ENCODE data around the gene AFM. TPM values are rescaled to one million over a fixed set of nuclear protein-coding genes. Genes with fewer than 3 reads are reported as not detected.

AFM gene
- total and polyA plus RNA-seq, 2 donors (not counting 1 experiment from before 2014, with no cell fraction given): not detected

- Mint-ChIP-seq H3K4me3 (no peak overlapping the region), H3K4me1 (no peaks in the 10 kb centered on the region), H3K9me3 (ENCODE audit: insufficient read depth) (no peaks in the 10 kb centered on the region), H3K27me3 (peaks cover 29% of the 10 kb centered on the region), H3K27ac (no peak overlapping the region)
- peaks cover 0 to under 1% (median 0%) of the 10 kb centered on the region in 3 donors for H3K9me3 ChIP-seq (ENCODE audit: control extremely low read depth in 1 of 3, control insufficient read depth in 2 of 3, insufficient read depth in 1 of 3, low read length in 2 of 3)
- no peaks in the 10 kb centered on the region for H3K27me3 ChIP-seq (replicated peaks in 1 of 4; ENCODE audit: control extremely low read depth in 1 of 4, control insufficient read depth in 3 of 4, insufficient read depth in 4 of 4, low read length in 3 of 4)
- ChIA-PET POLR2A (no interaction called here), CTCF (no interaction called here)
- H2AFZ ChIP-seq (ENCODE audit: insufficient read depth, low read depth, low read length, poor library complexity, severe bottlenecking): no peak overlapping the region
- H3K36me3 ChIP-seq (replicated peaks in 1 of 2; ENCODE audit: control extremely low read depth in 1 of 2, control insufficient read depth in 1 of 2, extremely low read depth in 1 of 2, insufficient read depth in 2 of 2, low read length in 1 of 2): no peaks in the 10 kb centered on the region
- intact Hi-C loops (cut with micrococcal nuclease): no loop called here
- H3K4me2 ChIP-seq (replicated peaks; ENCODE audit: low read depth, low read length, poor library complexity, severe bottlenecking): no peak overlapping the region
- DNase-seq (no peak), ATAC-seq (ENCODE audit: low read depth) (no peak)
- H3K79me2 ChIP-seq (ENCODE audit: control insufficient read depth, insufficient read depth, low read length): no peaks in the 10 kb centered on the region
- TF ChIP-seq CTCF (IDR thresholded peaks at IDR 0.05) (no peak), EZH2 (IDR thresholded peaks at IDR 0.05; ENCODE audit: borderline replicate concordance, insufficient read depth, low read depth, low read length, poor library complexity, severe bottlenecking) (no peak)
- no peaks in the 10 kb centered on the region for H4K20me1 ChIP-seq (ENCODE audit: control insufficient read depth, insufficient read depth, low read length, poor library complexity, severe bottlenecking)
- no peak overlapping the region for H3K9ac ChIP-seq (ENCODE audit: low read length)
- no peaks in the 10 kb centered on the region for H3K4me1 ChIP-seq (ENCODE audit: control insufficient read depth in 2 of 2, insufficient read depth in 2 of 2, low read length in 2 of 2)
- H3K4me3 ChIP-seq (ENCODE audit: control extremely low read depth in 1 of 5, extremely low read depth in 1 of 5, insufficient read depth in 1 of 5, low read depth in 2 of 5, low read length in 4 of 5): no peak overlapping the region
- no peak overlapping the region for H3K27ac ChIP-seq (ENCODE audit: low read length in 2 of 2)
These were observed 4.1 kb downstream of the AFM start for GRCh38 chr4:73485596-73485995.

GRCh38 chr4:73486497-73486896, 5.0 kb downstream of the AFM start:
- no peaks in the 10 kb centered on the region for H3K27me3 ChIP-seq (replicated peaks in 1 of 4; ENCODE audit: control extremely low read depth in 1 of 4, control insufficient read depth in 3 of 4, insufficient read depth in 4 of 4, low read length in 3 of 4)
- Mint-ChIP-seq H3K27ac (no peak overlapping the region), H3K4me3 (no peak overlapping the region), H3K27me3 (peaks cover 29% of the 10 kb centered on the region), H3K4me1 (no peaks in the 10 kb centered on the region), H3K9me3 (ENCODE audit: insufficient read depth) (no peaks in the 10 kb centered on the region)
- WGBS (ENCODE audit: insufficient coverage): 100% methylated on average over 1 of the region's 1 CpG
- H3K36me3 ChIP-seq (replicated peaks in 1 of 2; ENCODE audit: control extremely low read depth in 1 of 2, control insufficient read depth in 1 of 2, extremely low read depth in 1 of 2, insufficient read depth in 2 of 2, low read length in 1 of 2): no peaks in the 10 kb centered on the region
- DNase-seq: no peak
- no peak for TF ChIP-seq EZH2 (IDR thresholded peaks at IDR 0.05; ENCODE audit: borderline replicate concordance, insufficient read depth, low read depth, low read length, poor library complexity, severe bottlenecking)
- TF ChIP-seq CTCF (IDR thresholded peaks at IDR 0.05): no peak
- CTCF ChIA-PET: no interaction called here
- H3K27ac ChIP-seq (ENCODE audit: low read length in 2 of 2): no peak overlapping the region
- no peaks in the 10 kb centered on the region for H3K9me3 ChIP-seq (ENCODE audit: control extremely low read depth in 1 of 3, control insufficient read depth in 2 of 3, insufficient read depth in 1 of 3, low read length in 2 of 3)
- H4K20me1 ChIP-seq (ENCODE audit: control insufficient read depth, insufficient read depth, low read length, poor library complexity, severe bottlenecking): no peaks in the 10 kb centered on the region
- no peak overlapping the region for H3K4me2 ChIP-seq (replicated peaks; ENCODE audit: low read depth, low read length, poor library complexity, severe bottlenecking)
- no peak overlapping the region for H3K4me3 ChIP-seq (ENCODE audit: control extremely low read depth in 1 of 5, extremely low read depth in 1 of 5, insufficient read depth in 1 of 5, low read depth in 2 of 5, low read length in 4 of 5)
- no peaks in the 10 kb centered on the region for H3K4me1 ChIP-seq (ENCODE audit: control insufficient read depth in 2 of 2, insufficient read depth in 2 of 2, low read length in 2 of 2)
- H2AFZ ChIP-seq (ENCODE audit: insufficient read depth, low read depth, low read length, poor library complexity, severe bottlenecking): no peak overlapping the region
- intact Hi-C loops (cut with micrococcal nuclease): no loop called here
- no peak overlapping the region for H3K9ac ChIP-seq (ENCODE audit: low read length)
- H3K79me2 ChIP-seq (ENCODE audit: control insufficient read depth, insufficient read depth, low read length): no peaks in the 10 kb centered on the region
- no peak for ATAC-seq (ENCODE audit: low read depth)
- POLR2A ChIA-PET: no interaction called here
